Vagina (tissue), 2 donors: ENCODE measurements around the gene DUS4L. TPM values are rescaled to one million over a fixed set of nuclear protein-coding genes. Genes with fewer than 3 reads are reported as not detected.

Experiments
- DNase-seq, 2 donors: peaks; one replicate each; pipeline ENCODE4 v3.0.0-alpha.2; 2017; ENCODE audit errors: extremely low spot score in 2 of 2
- H3K27ac ChIP-seq: fragments of 200-600 bp; sonication (generic); one replicate; pipeline ENCODE4 v1.5.1; 2019
- H3K27me3 ChIP-seq: fragments of 200-600 bp; sonication (generic); one replicate; pipeline ENCODE4 v1.5.1; 2019
- H3K36me3 ChIP-seq, 2 donors: fragments of 200-600 bp; sonication (generic); one replicate each; pipeline ENCODE4 v1.5.1; 2017 to 2019
- H3K4me1 ChIP-seq: fragments of 200-600 bp; sonication (generic); one replicate; pipeline ENCODE4 v1.5.1; 2019
- H3K4me3 ChIP-seq, 2 donors: fragments of 200-600 bp; sonication (generic); 1 replicate in 1 of 2; 2 replicates in 1 of 2; pipeline ENCODE4 v1.5.1; 2016 to 2019
- H3K9me3 ChIP-seq: fragments of 200-600 bp; sonication (generic); one replicate; pipeline ENCODE4 v1.5.1; 2019
- POLR2A ChIP-seq, 2 donors: fragments of 450-650 bp; IDR thresholded peaks; one replicate each; pipeline ENCODE4 v1.6.1; 2017; ENCODE audit warnings: antibody characterized with exemption in 2 of 2, mild to moderate bottlenecking in 2 of 2, moderate library complexity in 2 of 2
- POLR2AphosphoS5 ChIP-seq, 2 donors: sonication (generic); formaldehyde crosslinking; IDR thresholded peaks; one replicate each; pipeline ENCODE4 v1.9.0; 2017; ENCODE audit warnings: antibody characterized with exemption in 2 of 2, mild to moderate bottlenecking in 2 of 2, low read depth in 1 of 2; ENCODE audit not compliant: insufficient read depth in 1 of 2
- intact Hi-C: fragments of 100-400 bp; cut with DNase I; formaldehyde crosslinking; loops from one replicate; pipeline ENCODE4 v1.15.1; 2023
- total RNA-seq: library from RNA; depleted of rRNA; stranded (reverse); fragments of >200 nt; gene quantifications from one replicate; pipeline ENCODE4 v1.2.3, GENCODE V29; 2016
- TF ChIP-seq, protein P1 (sequence below), 3 experiments: fragments of 450-650 bp in 2 of 3; fragments of 200-600 bp in 1 of 3; sonication (generic) in 1 of 3; IDR thresholded peaks; one replicate each; pipeline ENCODE4 v1.5.1; 2017 to 2019; ENCODE audit warnings: antibody characterized with exemption in 3 of 3, mild to moderate bottlenecking in 2 of 3, moderate library complexity in 2 of 3

Gene DUS4L
- total RNA-seq, 1 donor from 2014 or later, result 1.5 TPM

GRCh38 chr7:107600816-107601215 lies 37.0 kb downstream of the DUS4L start:
- intact Hi-C loops, result no loop called here
- TF ChIP-seq POLR2AphosphoS5 (IDR thresholded peaks at IDR 0.05; ENCODE audit: insufficient read depth in 1 of 2, low read depth in 1 of 2) (no peak), POLR2A (IDR thresholded peaks at IDR 0.05) (no peak)
- TF ChIP-seq, protein P1, sequence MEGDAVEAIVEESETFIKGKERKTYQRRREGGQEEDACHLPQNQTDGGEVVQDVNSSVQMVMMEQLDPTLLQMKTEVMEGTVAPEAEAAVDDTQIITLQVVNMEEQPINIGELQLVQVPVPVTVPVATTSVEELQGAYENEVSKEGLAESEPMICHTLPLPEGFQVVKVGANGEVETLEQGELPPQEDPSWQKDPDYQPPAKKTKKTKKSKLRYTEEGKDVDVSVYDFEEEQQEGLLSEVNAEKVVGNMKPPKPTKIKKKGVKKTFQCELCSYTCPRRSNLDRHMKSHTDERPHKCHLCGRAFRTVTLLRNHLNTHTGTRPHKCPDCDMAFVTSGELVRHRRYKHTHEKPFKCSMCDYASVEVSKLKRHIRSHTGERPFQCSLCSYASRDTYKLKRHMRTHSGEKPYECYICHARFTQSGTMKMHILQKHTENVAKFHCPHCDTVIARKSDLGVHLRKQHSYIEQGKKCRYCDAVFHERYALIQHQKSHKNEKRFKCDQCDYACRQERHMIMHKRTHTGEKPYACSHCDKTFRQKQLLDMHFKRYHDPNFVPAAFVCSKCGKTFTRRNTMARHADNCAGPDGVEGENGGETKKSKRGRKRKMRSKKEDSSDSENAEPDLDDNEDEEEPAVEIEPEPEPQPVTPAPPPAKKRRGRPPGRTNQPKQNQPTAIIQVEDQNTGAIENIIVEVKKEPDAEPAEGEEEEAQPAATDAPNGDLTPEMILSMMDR (IDR thresholded peaks at IDR 0.05), result no peak
- Histone ChIP-seq H3K4me1 (peaks cover under 1% of the 10 kb centered on the region), H3K27me3 (no peaks in the 10 kb centered on the region), H3K36me3 (peaks cover 0 to 27% of the 10 kb centered on the region in 2 donors), H3K9me3 (no peaks in the 10 kb centered on the region), H3K4me3 (no peak overlapping the region), H3K27ac (no peak overlapping the region)
- no peak for DNase-seq

GRCh38 chr7:107605218-107605815 lies 41.5 kb downstream of the DUS4L start:
- no peak for DNase-seq
- H3K4me3 ChIP-seq, result no peak overlapping the region
- TF ChIP-seq POLR2A (IDR thresholded peaks at IDR 0.05) (no peak), POLR2AphosphoS5 (IDR thresholded peaks at IDR 0.05; ENCODE audit: insufficient read depth in 1 of 2, low read depth in 1 of 2) (no peak)
- TF ChIP-seq, protein P1 (IDR thresholded peaks at IDR 0.05), result no peak
- peaks cover 0 to 23% of the 10 kb centered on the region in 2 donors for H3K36me3 ChIP-seq
- intact Hi-C loops, result no loop called here
- no peaks in the 10 kb centered on the region for H3K27me3 ChIP-seq
- H3K4me1 ChIP-seq, result peaks cover 9% of the 10 kb centered on the region
- H3K9me3 ChIP-seq, result no peaks in the 10 kb centered on the region
- H3K27ac ChIP-seq, result no peak overlapping the region

DNA sequence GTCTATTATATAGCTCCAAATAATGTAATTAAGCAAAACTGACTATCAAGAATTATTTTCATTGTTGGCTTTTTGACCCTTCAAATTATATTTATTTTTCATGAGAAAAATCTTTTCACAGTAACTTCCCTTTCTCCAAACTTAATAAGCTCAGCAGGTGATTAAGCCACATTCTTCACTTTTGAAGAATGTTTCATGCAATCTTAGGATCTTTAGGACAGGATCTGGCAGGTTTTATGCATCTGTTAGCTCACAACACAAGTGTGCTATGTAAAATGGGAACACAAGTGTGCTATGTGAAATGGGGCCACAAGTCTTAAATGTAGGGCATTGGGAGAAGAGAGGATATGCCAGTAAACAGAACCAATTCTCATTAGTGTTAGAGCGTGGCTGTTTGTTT lies 42.5 kb downstream of the DUS4L start:
- TF ChIP-seq POLR2AphosphoS5 (IDR thresholded peaks at IDR 0.05; ENCODE audit: insufficient read depth in 1 of 2, low read depth in 1 of 2) (no peak), POLR2A (IDR thresholded peaks at IDR 0.05) (no peak)
- Histone ChIP-seq H3K4me3 (no peak overlapping the region), H3K9me3 (no peaks in the 10 kb centered on the region), H3K36me3 (peaks cover 0 to 14% of the 10 kb centered on the region in 2 donors), H3K27ac (no peak overlapping the region), H3K4me1 (peaks cover 10% of the 10 kb centered on the region), H3K27me3 (no peaks in the 10 kb centered on the region)
- DNase-seq, result no peak
- intact Hi-C loops, result no loop called here

DNA sequence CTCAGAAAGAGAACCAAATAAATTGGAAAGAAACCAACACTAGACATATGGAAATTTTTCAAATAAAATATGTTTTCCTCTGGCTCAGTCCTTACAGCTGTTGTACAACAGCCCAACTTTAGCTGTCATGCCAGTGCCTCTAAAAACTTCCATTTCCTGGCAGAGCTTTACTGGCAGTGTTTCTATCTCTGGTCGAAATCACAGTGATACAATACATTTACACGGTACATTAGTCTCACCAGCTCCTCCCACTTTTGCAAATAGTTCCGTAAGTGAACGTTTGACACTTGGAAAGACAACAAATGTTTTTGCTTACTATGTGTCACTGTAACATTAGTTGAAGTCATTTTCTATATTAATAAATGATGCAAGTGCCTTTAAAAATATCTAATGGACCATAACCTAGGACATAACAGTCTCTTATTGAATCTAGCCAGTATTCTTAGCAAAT lies 46.1 kb downstream of the DUS4L start:
- H3K4me3 ChIP-seq, result no peak overlapping the region
- DNase-seq, result no peak
- peaks cover 21% of the 10 kb centered on the region for H3K4me1 ChIP-seq
- no peak overlapping the region for H3K27ac ChIP-seq
- H3K9me3 ChIP-seq, result no peaks in the 10 kb centered on the region
- peaks cover 0 to 18% of the 10 kb centered on the region in 2 donors for H3K36me3 ChIP-seq
- H3K27me3 ChIP-seq, result no peaks in the 10 kb centered on the region
- TF ChIP-seq POLR2AphosphoS5 (IDR thresholded peaks at IDR 0.05; ENCODE audit: insufficient read depth in 1 of 2, low read depth in 1 of 2) (no peak), POLR2A (IDR thresholded peaks at IDR 0.05) (no peak)
- intact Hi-C loops, result no loop called here

DNA sequence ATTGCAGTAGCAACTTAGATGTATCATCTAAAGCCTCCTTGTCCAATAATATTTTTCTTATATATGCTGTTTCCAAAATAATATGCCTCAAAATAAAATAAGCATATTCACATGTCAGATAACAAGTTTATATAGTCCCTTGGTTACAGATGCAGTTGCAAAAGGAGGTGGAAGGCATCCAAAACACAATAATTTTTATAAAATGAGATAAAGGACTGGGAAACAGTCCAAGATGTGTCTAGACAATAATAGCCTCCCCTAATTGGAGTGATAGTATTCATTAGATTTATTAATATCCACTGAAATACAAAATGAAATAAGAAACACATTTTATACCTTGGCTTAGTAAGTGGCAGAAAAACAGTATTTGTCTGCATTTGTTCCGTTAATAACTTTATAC lies 46.6 kb downstream of the DUS4L start:
- Histone ChIP-seq H3K9me3 (no peaks in the 10 kb centered on the region), H3K27ac (no peak overlapping the region), H3K4me3 (no peak overlapping the region), H3K27me3 (no peaks in the 10 kb centered on the region), H3K4me1 (peaks cover 24% of the 10 kb centered on the region), H3K36me3 (peaks cover 0 to 23% of the 10 kb centered on the region in 2 donors)
- intact Hi-C loops, result no loop called here
- TF ChIP-seq POLR2A (IDR thresholded peaks at IDR 0.05) (no peak), POLR2AphosphoS5 (IDR thresholded peaks at IDR 0.05; ENCODE audit: insufficient read depth in 1 of 2, low read depth in 1 of 2) (no peak)
- TF ChIP-seq, protein P1 (IDR thresholded peaks at IDR 0.05), result no peak
- DNase-seq, result no peak

GRCh38 chr7:107613439-107613838 lies 49.7 kb downstream of the DUS4L start:
- H3K36me3 ChIP-seq, result peaks cover 0 to 25% of the 10 kb centered on the region in 2 donors
- no peak overlapping the region for H3K27ac ChIP-seq

More at GRCh38 chr7:107613439-107613838, 49.7 kb downstream of the DUS4L start:
- no peak overlapping the region for H3K4me3 ChIP-seq
- intact Hi-C loops, result no loop called here
- H3K27me3 ChIP-seq, result no peaks in the 10 kb centered on the region
- peaks cover 24% of the 10 kb centered on the region for H3K4me1 ChIP-seq
- TF ChIP-seq, protein P1 (IDR thresholded peaks at IDR 0.05), result no peak
- no peak for TF ChIP-seq POLR2AphosphoS5 (IDR thresholded peaks at IDR 0.05; ENCODE audit: insufficient read depth in 1 of 2, low read depth in 1 of 2)
- TF ChIP-seq POLR2A (IDR thresholded peaks at IDR 0.05), result no peak
- no peaks in the 10 kb centered on the region for H3K9me3 ChIP-seq
- no peak for DNase-seq
